ENCODE data around the gene ADCY4.

DNA sequence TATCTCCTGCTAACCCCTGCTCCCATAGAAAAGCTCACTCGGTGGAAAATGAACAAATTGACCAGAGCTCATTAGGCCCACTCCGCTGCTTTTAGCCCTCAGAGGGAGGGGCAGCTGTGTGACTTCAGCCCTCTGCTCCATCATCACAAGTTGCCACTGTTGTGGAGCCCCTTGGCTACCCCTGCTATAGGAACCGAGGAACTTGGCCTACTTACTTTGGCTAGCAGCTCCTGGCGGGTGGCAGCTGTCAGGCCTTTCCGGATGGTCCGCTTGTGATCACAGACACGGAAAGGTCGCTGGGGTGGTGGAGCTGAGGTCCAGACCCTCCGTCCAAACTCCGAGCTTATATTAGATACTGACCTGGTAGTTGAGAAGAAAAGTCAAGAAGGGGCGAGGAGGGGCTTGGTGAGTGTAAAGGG is 27.7 kb downstream of the ADCY4 start:
- TF ChIP-seq, protein P1, sequence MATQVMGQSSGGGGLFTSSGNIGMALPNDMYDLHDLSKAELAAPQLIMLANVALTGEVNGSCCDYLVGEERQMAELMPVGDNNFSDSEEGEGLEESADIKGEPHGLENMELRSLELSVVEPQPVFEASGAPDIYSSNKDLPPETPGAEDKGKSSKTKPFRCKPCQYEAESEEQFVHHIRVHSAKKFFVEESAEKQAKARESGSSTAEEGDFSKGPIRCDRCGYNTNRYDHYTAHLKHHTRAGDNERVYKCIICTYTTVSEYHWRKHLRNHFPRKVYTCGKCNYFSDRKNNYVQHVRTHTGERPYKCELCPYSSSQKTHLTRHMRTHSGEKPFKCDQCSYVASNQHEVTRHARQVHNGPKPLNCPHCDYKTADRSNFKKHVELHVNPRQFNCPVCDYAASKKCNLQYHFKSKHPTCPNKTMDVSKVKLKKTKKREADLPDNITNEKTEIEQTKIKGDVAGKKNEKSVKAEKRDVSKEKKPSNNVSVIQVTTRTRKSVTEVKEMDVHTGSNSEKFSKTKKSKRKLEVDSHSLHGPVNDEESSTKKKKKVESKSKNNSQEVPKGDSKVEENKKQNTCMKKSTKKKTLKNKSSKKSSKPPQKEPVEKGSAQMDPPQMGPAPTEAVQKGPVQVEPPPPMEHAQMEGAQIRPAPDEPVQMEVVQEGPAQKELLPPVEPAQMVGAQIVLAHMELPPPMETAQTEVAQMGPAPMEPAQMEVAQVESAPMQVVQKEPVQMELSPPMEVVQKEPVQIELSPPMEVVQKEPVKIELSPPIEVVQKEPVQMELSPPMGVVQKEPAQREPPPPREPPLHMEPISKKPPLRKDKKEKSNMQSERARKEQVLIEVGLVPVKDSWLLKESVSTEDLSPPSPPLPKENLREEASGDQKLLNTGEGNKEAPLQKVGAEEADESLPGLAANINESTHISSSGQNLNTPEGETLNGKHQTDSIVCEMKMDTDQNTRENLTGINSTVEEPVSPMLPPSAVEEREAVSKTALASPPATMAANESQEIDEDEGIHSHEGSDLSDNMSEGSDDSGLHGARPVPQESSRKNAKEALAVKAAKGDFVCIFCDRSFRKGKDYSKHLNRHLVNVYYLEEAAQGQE (IDR thresholded peaks at IDR 0.05; ENCODE audit: insufficient replicate concordance, low read depth), result no peak
- TF ChIP-seq, protein P2, sequence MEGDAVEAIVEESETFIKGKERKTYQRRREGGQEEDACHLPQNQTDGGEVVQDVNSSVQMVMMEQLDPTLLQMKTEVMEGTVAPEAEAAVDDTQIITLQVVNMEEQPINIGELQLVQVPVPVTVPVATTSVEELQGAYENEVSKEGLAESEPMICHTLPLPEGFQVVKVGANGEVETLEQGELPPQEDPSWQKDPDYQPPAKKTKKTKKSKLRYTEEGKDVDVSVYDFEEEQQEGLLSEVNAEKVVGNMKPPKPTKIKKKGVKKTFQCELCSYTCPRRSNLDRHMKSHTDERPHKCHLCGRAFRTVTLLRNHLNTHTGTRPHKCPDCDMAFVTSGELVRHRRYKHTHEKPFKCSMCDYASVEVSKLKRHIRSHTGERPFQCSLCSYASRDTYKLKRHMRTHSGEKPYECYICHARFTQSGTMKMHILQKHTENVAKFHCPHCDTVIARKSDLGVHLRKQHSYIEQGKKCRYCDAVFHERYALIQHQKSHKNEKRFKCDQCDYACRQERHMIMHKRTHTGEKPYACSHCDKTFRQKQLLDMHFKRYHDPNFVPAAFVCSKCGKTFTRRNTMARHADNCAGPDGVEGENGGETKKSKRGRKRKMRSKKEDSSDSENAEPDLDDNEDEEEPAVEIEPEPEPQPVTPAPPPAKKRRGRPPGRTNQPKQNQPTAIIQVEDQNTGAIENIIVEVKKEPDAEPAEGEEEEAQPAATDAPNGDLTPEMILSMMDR (IDR thresholded peaks at IDR 0.05; ENCODE audit: insufficient read depth, low read length), result no peak
- TF ChIP-seq POLR2AphosphoS5 (IDR thresholded peaks at IDR 0.05; ENCODE audit: low read depth), result no peak
- no peak for TF ChIP-seq SPI1 (IDR thresholded peaks at IDR 0.05; ENCODE audit: borderline replicate concordance, low read depth)
- TF ChIP-seq GABPA (IDR thresholded peaks at IDR 0.05; ENCODE audit: low read depth), result no peak

Measured in HL-60 (cell line).